Type B pancreatic cell (in vitro differentiated cells): ENCODE data around the gene TTLL5. TPM values are rescaled to one million over a fixed set of nuclear protein-coding genes. Genes with fewer than 3 reads are reported as not detected.
A peak's percentile ranks its signal among the peaks of the same experiment; 100 is the strongest.

ENCODE experiments used
- DNase-seq: peaks from one replicate; pipeline ENCODE4 v3.0.0; 2021; ENCODE audit warnings: mixed read lengths; ENCODE audit not compliant: unreplicated experiment; ENCODE audit errors: extremely low spot score
- H3K27ac Mint-ChIP-seq: 2 replicates; pipeline ENCODE4 v1.8.0; 2021; ENCODE audit warnings: mild to moderate bottlenecking, mixed read lengths
- H3K27me3 Mint-ChIP-seq: 2 replicates; pipeline ENCODE4 v1.8.0; 2021; ENCODE audit warnings: mixed read lengths
- H3K36me3 Mint-ChIP-seq: 2 replicates; pipeline ENCODE4 v1.8.0; 2021; ENCODE audit warnings: mixed read lengths
- H3K4me1 Mint-ChIP-seq: one replicate; pipeline ENCODE4 v1.8.0; 2021; ENCODE audit warnings: mixed read lengths; ENCODE audit not compliant: unreplicated experiment
- H3K4me3 Mint-ChIP-seq: 2 replicates; pipeline ENCODE4 v1.8.0; 2021; ENCODE audit warnings: mild to moderate bottlenecking, mixed read lengths
- H3K9me3 Mint-ChIP-seq: 2 replicates; pipeline ENCODE4 v1.8.0; 2021; ENCODE audit warnings: mixed read lengths
- CTCF ChIP-seq: fragments of 200-600 bp; sonication (generic); conservative IDR thresholded peaks from 2 replicates; pipeline ENCODE4 v1.5.0; 2021; ENCODE audit warnings: antibody characterized with exemption, mild to moderate bottlenecking
- total RNA-seq: library from RNA; stranded (reverse); gene quantifications from 2 replicates; pipeline ENCODE4 v1.2.1, GENCODE V29; 2021; ENCODE audit warnings: low replicate concordance

TTLL5 gene
- total RNA-seq, 1 donor from 2014 or later: 44.7 TPM

DNA sequence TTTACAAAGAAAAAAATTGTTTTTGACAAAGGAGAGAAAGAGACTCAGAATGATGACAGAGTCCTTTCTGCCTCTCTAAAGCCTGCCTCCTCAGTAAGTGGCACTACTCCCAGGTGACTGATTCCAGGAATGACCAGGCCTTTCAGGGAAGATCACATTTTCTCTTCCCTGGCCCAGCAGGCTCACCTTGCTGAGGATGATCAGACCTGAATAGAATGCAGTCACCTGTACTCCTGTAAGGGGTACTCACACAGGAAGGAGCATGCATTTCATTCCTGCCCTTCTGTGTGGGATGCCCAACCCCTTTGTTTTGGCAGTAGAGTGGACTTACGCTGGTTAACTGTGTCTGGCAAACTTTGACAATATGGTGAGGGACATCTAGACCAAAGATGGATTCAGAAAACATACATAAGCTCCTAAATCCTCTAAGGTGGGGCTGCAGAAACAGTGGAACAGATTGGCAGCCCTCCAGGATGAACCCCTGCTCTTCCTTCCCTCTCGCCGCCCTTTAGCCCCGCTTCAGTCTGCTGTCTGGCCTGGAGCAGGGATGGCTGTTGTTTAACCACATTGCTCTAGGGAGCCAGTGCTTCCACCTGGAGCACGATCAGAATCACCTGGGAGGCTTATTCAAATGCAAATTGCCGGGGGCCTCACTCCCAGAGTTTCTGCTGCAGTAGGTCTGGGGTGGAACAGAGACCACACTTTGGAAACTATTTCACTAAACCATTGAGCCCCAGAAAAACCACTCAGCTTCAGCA, 30.2 kb upstream of the TTLL5 start:
- Mint-ChIP-seq H3K9me3 (peaks cover 6% of the 10 kb centered on the region), H3K27me3 (peaks cover 3% of the 10 kb centered on the region), H3K36me3 (peaks cover 4% of the 10 kb centered on the region), H3K4me3 (no peak overlapping the region), H3K27ac (no peak overlapping the region), H3K4me1 (peaks cover 8% of the 10 kb centered on the region)
- no peak for DNase-seq
- no peak for TF ChIP-seq CTCF

- no peak for DNase-seq
- Mint-ChIP-seq H3K4me1 (peaks cover 8% of the 10 kb centered on the region), H3K9me3 (peaks cover 6% of the 10 kb centered on the region), H3K36me3 (peaks cover 4% of the 10 kb centered on the region), H3K27me3 (peaks cover 3% of the 10 kb centered on the region), H3K4me3 (no peak overlapping the region), H3K27ac (no peak overlapping the region)
- TF ChIP-seq CTCF: no peak
Observed at GRCh38 chr14:75631453-75631831, 29.6 kb upstream of the TTLL5 start.

- peaks cover 4% of the 10 kb centered on the region for H3K36me3 Mint-ChIP-seq
- peaks cover 6% of the 10 kb centered on the region for H3K9me3 Mint-ChIP-seq
- no peak for DNase-seq
- TF ChIP-seq CTCF: no peak
- peaks cover 8% of the 10 kb centered on the region for H3K4me1 Mint-ChIP-seq
- H3K27me3 Mint-ChIP-seq: peaks cover 3% of the 10 kb centered on the region
- peak overlapping the region; percentile 91 for H3K27ac Mint-ChIP-seq
- H3K4me3 Mint-ChIP-seq: peak overlapping the region; percentile 69
Observed at GRCh38 chr14:75634848-75635247, 26.2 kb upstream of the TTLL5 start.

GRCh38 chr14:75636100-75636692, 24.9 kb upstream of the TTLL5 start:
- no peak for DNase-seq
- H3K4me1 Mint-ChIP-seq: peaks cover 8% of the 10 kb centered on the region
- peak overlapping the region; percentile 61 for H3K27ac Mint-ChIP-seq
- peaks cover 4% of the 10 kb centered on the region for H3K36me3 Mint-ChIP-seq
- peaks cover 6% of the 10 kb centered on the region for H3K9me3 Mint-ChIP-seq
- peaks cover under 1% of the 10 kb centered on the region for H3K27me3 Mint-ChIP-seq
- no peak for TF ChIP-seq CTCF
- no peak overlapping the region for H3K4me3 Mint-ChIP-seq

DNA sequence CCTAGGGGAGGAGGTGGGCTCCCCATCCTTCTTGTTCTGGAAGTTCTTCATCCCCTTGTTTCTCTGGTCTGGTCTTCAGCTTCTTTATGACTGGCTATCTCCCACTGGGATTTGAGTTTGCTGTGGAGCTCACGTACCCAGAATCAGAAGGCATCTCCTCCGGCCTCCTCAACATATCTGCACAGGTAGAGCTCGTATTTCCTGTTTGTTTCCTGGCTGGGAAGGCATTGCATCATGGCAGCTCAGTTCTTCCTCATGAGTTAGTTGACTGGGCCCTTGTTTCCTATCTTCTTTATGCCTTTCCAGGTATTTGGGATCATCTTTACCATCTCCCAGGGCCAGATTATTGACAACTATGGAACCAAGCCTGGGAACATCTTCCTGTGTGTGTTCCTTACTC, 20.2 kb upstream of the TTLL5 start:
- no peaks in the 10 kb centered on the region for H3K9me3 Mint-ChIP-seq
- peak overlapping the region; percentile 37 for H3K4me3 Mint-ChIP-seq

More for the DNA sequence above, 20.2 kb upstream of the TTLL5 start:
- no peak for DNase-seq
- H3K27ac Mint-ChIP-seq: peak overlapping the region; percentile 75
- H3K36me3 Mint-ChIP-seq: peaks cover 3% of the 10 kb centered on the region
- no peaks in the 10 kb centered on the region for H3K4me1 Mint-ChIP-seq
- TF ChIP-seq CTCF: no peak
- H3K27me3 Mint-ChIP-seq: no peaks in the 10 kb centered on the region
